Endothelial cell of umbilical vein (primary cell): Measurements from ENCODE around the gene ZC3H14. TPM values are rescaled to one million over a fixed set of nuclear protein-coding genes. Genes with fewer than 3 reads are reported as not detected.

Experiments
- BruUV-seq: library from RNA; stranded (reverse); fragments of 400-500 nt; replicated peaks from 2 replicates; lab custom pipeline; 2021; lab: Mats Ljungman, UMichigan
- CTCF ChIA-PET: fragments of 300-600, 350-600 bp; sonication (Branson Sonifier 250); formaldehyde crosslinking; loops from one replicate; lab custom pipeline; 2021; ENCODE audit warnings: antibody characterized with exemption, inconsistent platforms; lab: Charles Lee
- POLR2A ChIA-PET: fragments of 300-600, 350-600 bp; sonication (Branson Sonifier 250); formaldehyde crosslinking; loops from one replicate; lab custom pipeline; 2021; ENCODE audit warnings: antibody characterized with exemption, inconsistent platforms; lab: Charles Lee
- DNase-seq: peaks from one replicate; pipeline ENCODE4 v3.0.0-alpha.2; 2011; ENCODE audit warnings: low read depth, low spot score
- FAIRE-seq: peaks from 2 replicates; lab custom pipeline; 2011; peaks lifted over from hg19 to GRCh38; lab: Jason Lieb, UNC
- H2AFZ ChIP-seq: 2 replicates; pipeline ENCODE4 v1.6.0; 2012; ENCODE audit warnings: low read depth, low read length, control low read depth, inconsistent platforms
- H3K27ac ChIP-seq: 2 replicates; pipeline ENCODE4 v1.5.1; 2011; ENCODE audit warnings: low read depth, mild to moderate bottlenecking, control low read depth, low read length, moderate library complexity; ENCODE audit not compliant: insufficient read depth
- H3K27me3 ChIP-seq, 2 experiments: 2 replicates each; pipeline versions ENCODE4 v1.6.0 to v1.6.1; 2011; ENCODE audit warnings: low read length in 2 of 2, mixed read lengths in 1 of 2; ENCODE audit not compliant: control insufficient read depth in 2 of 2, insufficient read depth in 2 of 2
- H3K36me3 ChIP-seq, 2 experiments: 2 replicates in 1 of 2; 3 replicates in 1 of 2; pipeline ENCODE4 v1.5.1; 2011; ENCODE audit warnings: low read length in 2 of 2, mild to moderate bottlenecking in 1 of 2, moderate library complexity in 1 of 2; ENCODE audit not compliant: control insufficient read depth in 2 of 2, insufficient read depth in 2 of 2; ENCODE audit errors: extremely low read depth in 1 of 2
- H3K4me1 ChIP-seq: 3 replicates; pipeline ENCODE4 v1.5.1; 2011; ENCODE audit warnings: mild to moderate bottlenecking, low read length; ENCODE audit not compliant: control insufficient read depth, insufficient read depth; ENCODE audit errors: extremely low read depth
- H3K4me2 ChIP-seq: 2 replicates; pipeline ENCODE4 v1.6.1; 2011; ENCODE audit warnings: low read length, control low read depth, mixed read lengths; ENCODE audit not compliant: insufficient read depth
- H3K4me3 ChIP-seq, 3 experiments: fragments of 200-600 bp in 1 of 3; sonication (generic), shearing (Covaris generic) in 1 of 3; replicated peaks in 1 of 3; 2 replicates each; pipeline ENCODE4 v1.5.1; 2011 to 2016; ENCODE audit warnings: control low read depth in 3 of 3, low read length in 3 of 3, mild to moderate bottlenecking in 2 of 3, inconsistent platforms in 1 of 3, low read depth in 1 of 3, moderate library complexity in 1 of 3; ENCODE audit not compliant: insufficient read depth in 1 of 3
- H3K79me2 ChIP-seq: 2 replicates; pipeline ENCODE4 v1.6.0; 2012; ENCODE audit warnings: low read length, inconsistent platforms; ENCODE audit not compliant: control insufficient read depth, insufficient read depth
- H3K9ac ChIP-seq: replicated peaks from 2 replicates; pipeline ENCODE3; 2011; ENCODE audit warnings: low read length, control low read depth; ENCODE audit not compliant: insufficient read depth; ENCODE audit errors: extremely low read depth
- H3K9me1 ChIP-seq: replicated peaks from 3 replicates; pipeline ENCODE4 v1.6.0; 2011; ENCODE audit warnings: mild to moderate bottlenecking, low read length; ENCODE audit not compliant: control insufficient read depth, insufficient read depth; ENCODE audit errors: extremely low read depth
- H3K9me3 ChIP-seq: replicated peaks from 2 replicates; pipeline ENCODE4 v1.5.1; 2012; ENCODE audit warnings: low read length, inconsistent platforms; ENCODE audit not compliant: control insufficient read depth, insufficient read depth
- H4K20me1 ChIP-seq: replicated peaks from 2 replicates; pipeline ENCODE3; 2011; ENCODE audit warnings: mild to moderate bottlenecking, low read length; ENCODE audit not compliant: control insufficient read depth, insufficient read depth; ENCODE audit errors: extremely low read depth
- EZH2 ChIP-seq: IDR thresholded peaks from 2 replicates; pipeline ENCODE4 v1.6.1; 2012; ENCODE audit warnings: borderline replicate concordance, low read depth, mild to moderate bottlenecking, moderate library complexity, low read length, inconsistent platforms; ENCODE audit not compliant: severe bottlenecking
- FOS ChIP-seq: IDR thresholded peaks from 2 replicates; pipeline ENCODE4 v1.6.1; 2011; ENCODE audit warnings: mild to moderate bottlenecking, low read length, moderate library complexity, borderline replicate concordance; ENCODE audit not compliant: insufficient read depth
- GATA2 ChIP-seq: IDR thresholded peaks from 2 replicates; pipeline ENCODE4 v1.7.0; 2011; ENCODE audit warnings: low read depth, mild to moderate bottlenecking, moderate library complexity, mixed read lengths, low read length; ENCODE audit not compliant: insufficient read length, insufficient read depth
- JUN ChIP-seq: IDR thresholded peaks from 2 replicates; pipeline ENCODE4 v1.6.1; 2011; ENCODE audit warnings: borderline replicate concordance, low read depth; ENCODE audit not compliant: insufficient read length, insufficient read depth
- MAX ChIP-seq: IDR thresholded peaks from 2 replicates; pipeline ENCODE4 v1.6.1; 2011; ENCODE audit not compliant: insufficient read depth, insufficient read length
- MYC ChIP-seq: IDR thresholded peaks from one replicate; pipeline ENCODE4 v1.6.1; 2011; ENCODE audit warnings: mild to moderate bottlenecking, low read depth, low read length
- POLR2A ChIP-seq: IDR thresholded peaks from 2 replicates; pipeline ENCODE4 v1.6.1; 2012; ENCODE audit warnings: low read depth, mild to moderate bottlenecking, control low read depth, low read length
- POLR2AphosphoS5 ChIP-seq: IDR thresholded peaks from 2 replicates; pipeline ENCODE4 v1.6.1; 2012; ENCODE audit warnings: low read depth, mild to moderate bottlenecking, control low read depth, low read length, moderate library complexity; ENCODE audit not compliant: insufficient read depth
- dilution Hi-C: fragments of 300-500 bp; cut with MboI; formaldehyde crosslinking; loops from one replicate; pipeline ENCODE4 v1.15.0; 2019; ENCODE audit warnings: low sequenced_read_pairs; ENCODE audit not compliant: extremely low pct_ligation_motif_present
- intact Hi-C: fragments of 100-400 bp; cut with micrococcal nuclease; formaldehyde crosslinking; loops from one replicate; pipeline ENCODE4 v1.10.0; 2022
- polyA plus RNA-seq, 4 experiments: library from polyadenylated mRNA; depleted of rRNA in 3 of 4; stranded (reverse) in 3 of 4; unstranded in 1 of 4; fragments of >200 nt; gene quantifications; 2 replicates each; pipeline versions ENCODE4 v1.2.1 to v1.2.3, GENCODE V29; 2011 to 2012; ENCODE audit warnings: missing spikeins in 1 of 4
- total RNA-seq: library from RNA; stranded (reverse); gene quantifications from 2 replicates; pipeline ENCODE4 v1.2.3, GENCODE V29; 2021
- TF ChIP-seq, protein P1 (sequence below), 2 donors: IDR thresholded peaks; 1 replicate in 1 of 2; 2 replicates in 1 of 2; pipeline ENCODE4 v1.5.1; 2011; ENCODE audit warnings: low read length in 2 of 2, mild to moderate bottlenecking in 2 of 2, moderate library complexity in 2 of 2, control low read depth in 1 of 2, inconsistent platforms in 1 of 2, low read depth in 1 of 2; ENCODE audit not compliant: insufficient read depth in 1 of 2; ENCODE audit errors: extremely low read depth in 1 of 2

Gene ZC3H14
- total and polyA plus RNA-seq, 2 donors (not counting 3 experiments of a cell fraction or from before 2014, with no cell fraction given) = 61.2 to 61.8 TPM

DNA sequence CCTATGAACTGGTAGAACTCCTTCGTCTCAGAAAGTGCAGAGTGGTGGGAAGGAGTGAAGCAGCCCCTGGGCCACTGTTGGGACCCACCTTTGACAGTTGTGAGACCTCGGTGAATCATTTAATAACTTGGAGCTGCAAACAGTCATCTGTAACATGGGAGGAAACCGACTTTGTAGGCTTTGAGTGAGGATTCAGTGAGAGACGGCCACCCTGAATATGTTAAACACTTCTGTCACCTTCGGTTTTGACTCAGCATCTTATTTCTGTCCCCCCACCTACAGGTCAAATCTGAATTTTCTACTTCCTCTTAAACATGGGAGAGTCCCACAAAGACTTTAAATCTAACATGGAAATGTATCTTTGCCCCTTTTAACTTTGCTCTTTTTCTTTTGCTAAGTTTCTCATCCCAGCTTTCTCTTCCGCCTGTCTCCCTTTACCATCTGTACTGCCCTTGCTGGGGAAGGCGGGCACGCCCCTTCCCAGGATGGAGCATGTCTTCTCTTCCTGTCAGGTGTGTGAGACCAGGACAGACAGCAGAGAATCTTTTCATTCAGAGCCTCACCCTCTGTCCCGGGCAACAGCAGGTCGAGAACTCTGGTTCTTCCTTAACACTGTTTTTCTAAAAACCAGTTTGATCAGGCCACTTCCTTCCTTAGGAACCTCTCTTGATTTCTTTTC lies 37.1 kb downstream of the ZC3H14 start:
- Histone ChIP-seq H3K4me1 (no peaks in the 10 kb centered on the region), H3K4me2 (no peak overlapping the region), H2AFZ (no peak overlapping the region), H3K4me3 (no peak overlapping the region), H4K20me1 (no peaks in the 10 kb centered on the region), H3K9me3 (no peaks in the 10 kb centered on the region), H3K27me3 (no peaks in the 10 kb centered on the region), H3K9ac (no peak overlapping the region), H3K9me1 (no peaks in the 10 kb centered on the region), H3K27ac (no peak overlapping the region), H3K36me3 (peaks cover 29 to 35% of the 10 kb centered on the region in 2 experiments), H3K79me2 (no peaks in the 10 kb centered on the region)
- ChIA-PET CTCF (interaction anchor here (0.7 kb wide), 1 partner anchor 20 kb away, joined by 3 read pairs; no protein-coding TSS in a partner anchor), POLR2A (no interaction called here)
- TF ChIP-seq MAX (no peak), POLR2AphosphoS5 (no peak), EZH2 (no peak), JUN (no peak), GATA2 (no peak), MYC (no peak)
- BruUV-seq = no TSS peak
- dilution Hi-C loops = no loop called here
- FAIRE-seq (no peak), DNase-seq (no peak)
- intact Hi-C loops = no loop called here

DNA sequence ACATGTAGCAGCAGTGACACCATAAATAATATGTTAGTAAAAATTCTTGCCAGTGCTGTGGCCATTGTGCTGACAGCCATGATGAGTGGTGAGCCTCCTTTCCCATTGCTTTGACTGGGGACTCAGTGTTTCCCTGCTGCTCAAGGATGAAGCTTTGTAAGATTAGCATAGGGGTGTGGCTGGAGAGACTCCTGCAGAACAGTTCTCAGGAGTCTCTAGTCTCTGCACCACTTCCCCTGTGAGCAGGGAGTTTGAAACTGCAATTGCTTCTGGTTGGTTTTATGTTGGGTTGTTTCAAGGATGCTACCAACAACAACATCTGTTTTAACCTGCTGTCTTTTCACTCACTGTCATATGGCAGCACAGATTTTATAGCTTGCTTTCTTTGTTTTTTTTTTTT lies 41.4 kb downstream of the ZC3H14 start:
- Histone ChIP-seq H3K36me3 (peaks cover 25 to 28% of the 10 kb centered on the region in 2 experiments), H3K4me3 (no peak overlapping the region), H2AFZ (no peak overlapping the region), H3K27me3 (no peaks in the 10 kb centered on the region), H3K4me2 (no peak overlapping the region), H3K79me2 (no peaks in the 10 kb centered on the region), H4K20me1 (no peaks in the 10 kb centered on the region), H3K4me1 (no peaks in the 10 kb centered on the region), H3K9ac (no peak overlapping the region), H3K9me1 (no peaks in the 10 kb centered on the region), H3K9me3 (no peaks in the 10 kb centered on the region), H3K27ac (no peak overlapping the region)
- TF ChIP-seq, protein P1, sequence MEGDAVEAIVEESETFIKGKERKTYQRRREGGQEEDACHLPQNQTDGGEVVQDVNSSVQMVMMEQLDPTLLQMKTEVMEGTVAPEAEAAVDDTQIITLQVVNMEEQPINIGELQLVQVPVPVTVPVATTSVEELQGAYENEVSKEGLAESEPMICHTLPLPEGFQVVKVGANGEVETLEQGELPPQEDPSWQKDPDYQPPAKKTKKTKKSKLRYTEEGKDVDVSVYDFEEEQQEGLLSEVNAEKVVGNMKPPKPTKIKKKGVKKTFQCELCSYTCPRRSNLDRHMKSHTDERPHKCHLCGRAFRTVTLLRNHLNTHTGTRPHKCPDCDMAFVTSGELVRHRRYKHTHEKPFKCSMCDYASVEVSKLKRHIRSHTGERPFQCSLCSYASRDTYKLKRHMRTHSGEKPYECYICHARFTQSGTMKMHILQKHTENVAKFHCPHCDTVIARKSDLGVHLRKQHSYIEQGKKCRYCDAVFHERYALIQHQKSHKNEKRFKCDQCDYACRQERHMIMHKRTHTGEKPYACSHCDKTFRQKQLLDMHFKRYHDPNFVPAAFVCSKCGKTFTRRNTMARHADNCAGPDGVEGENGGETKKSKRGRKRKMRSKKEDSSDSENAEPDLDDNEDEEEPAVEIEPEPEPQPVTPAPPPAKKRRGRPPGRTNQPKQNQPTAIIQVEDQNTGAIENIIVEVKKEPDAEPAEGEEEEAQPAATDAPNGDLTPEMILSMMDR (IDR thresholded peaks at IDR 0.05; ENCODE audit: extremely low read depth in 1 of 2, insufficient read depth in 1 of 2, low read depth in 1 of 2, low read length in 2 of 2) = no peak
- TF ChIP-seq JUN (no peak), MYC (no peak), GATA2 (no peak), FOS (no peak), EZH2 (no peak), MAX (no peak), POLR2A (no peak), POLR2AphosphoS5 (no peak)
- ChIA-PET POLR2A (no interaction called here), CTCF (interaction anchor here (1.5 to 2.2 kb wide), 3 partner anchors 8 to 14 kb away, joined by 3 to 6 read pairs (median 3); no protein-coding TSS in a partner anchor)
- BruUV-seq = no TSS peak
- dilution Hi-C loops (no loop called here), intact Hi-C loops (no loop called here)
- DNase-seq (no peak), FAIRE-seq (no peak)
